GM12878 (cell line): Measurements from ENCODE around the gene NAV2. TPM values are rescaled to one million over a fixed set of nuclear protein-coding genes. Genes with fewer than 3 reads are reported as not detected.

Source experiments
- ATAC-seq: fragments of 200-7000 bp; cut with Tn5 transposase; 3 replicates; pipeline ENCODE4 v1.9.1; 2020; ENCODE audit warnings: mild to moderate bottlenecking, moderate library complexity
- BruUV-seq: library from RNA; stranded (reverse); fragments of 400-500 nt; replicated peaks from 2 replicates; lab custom pipeline; 2021; lab: Mats Ljungman, UMichigan
- CTCF ChIA-PET: fragments of 300-600 bp; sonication (Branson Sonifier 250); formaldehyde crosslinking; extraction: SDS; loops from one replicate; lab custom pipeline; 2021; ENCODE audit warnings: inconsistent platforms; lab: Yijun Ruan, JAX
- POLR2A ChIA-PET: fragments of 350-600 bp; formaldehyde crosslinking; extraction: SDS; loops from one replicate; lab custom pipeline; 2021; ENCODE audit warnings: inconsistent platforms; lab: Charles Lee
- RAD21 ChIA-PET: fragments of 300-600 bp; sonication (Branson Sonifier 250); formaldehyde crosslinking; loops from one replicate; lab custom pipeline; 2023; ENCODE audit warnings: antibody characterized with exemption; ENCODE audit not compliant: unreplicated experiment; lab: Charles Lee
- SMC1A ChIA-PET: fragments of 300-600 bp; sonication (Branson Sonifier 250); formaldehyde crosslinking; loops from one replicate; lab custom pipeline; 2023; ENCODE audit not compliant: unreplicated experiment, uncharacterized antibody; lab: Charles Lee
- DNase-seq: peaks from one replicate; pipeline ENCODE4 v3.0.0-alpha.2; 2011; ENCODE audit warnings: low read depth, low spot score
- FAIRE-seq: peaks from 3 replicates; lab custom pipeline; 2011; peaks lifted over from hg19 to GRCh38; lab: Jason Lieb, UNC
- H2AFZ ChIP-seq: 2 replicates; pipeline ENCODE4 v1.6.0; 2011; ENCODE audit warnings: low read depth, low read length, control low read depth; ENCODE audit not compliant: control insufficient read depth
- H3K27ac ChIP-seq: 2 replicates; pipeline ENCODE4 v1.5.1; 2011; ENCODE audit warnings: control low read depth; ENCODE audit not compliant: control insufficient read depth, insufficient read depth
- H3K27me3 ChIP-seq, 2 experiments: replicated peaks in 1 of 2; 2 replicates each; pipeline versions ENCODE4 v1.6.0 to v1.6.1; 2011; ENCODE audit warnings: low read length in 1 of 2; ENCODE audit not compliant: control insufficient read depth in 2 of 2, insufficient read depth in 2 of 2
- H3K36me3 ChIP-seq, 2 experiments: 2 replicates each; pipeline ENCODE4 v1.5.1; 2011; ENCODE audit warnings: low read length in 1 of 2; ENCODE audit not compliant: control insufficient read depth in 2 of 2, insufficient read depth in 2 of 2
- H3K4me1 ChIP-seq: 2 replicates; pipeline ENCODE4 v1.6.1; 2011; ENCODE audit warnings: mild to moderate bottlenecking, low read length, moderate library complexity, mixed read lengths; ENCODE audit not compliant: control insufficient read depth, insufficient read depth
- H3K4me2 ChIP-seq: 2 replicates; pipeline ENCODE4 v1.6.0; 2011; ENCODE audit warnings: control low read depth; ENCODE audit not compliant: control insufficient read depth, insufficient read depth
- H3K4me3 ChIP-seq: fragments of 200-600 bp; sonication (generic); 2 replicates; pipeline ENCODE4 v1.5.1; 2016
- H3K79me2 ChIP-seq: 2 replicates; pipeline ENCODE4 v1.6.0; 2011; ENCODE audit warnings: low read length; ENCODE audit not compliant: control insufficient read depth, insufficient read depth
- H3K9ac ChIP-seq: 2 replicates; pipeline ENCODE4 v1.8.0; 2011; ENCODE audit warnings: low read length, control low read depth, mixed read lengths; ENCODE audit not compliant: control insufficient read depth, insufficient read depth
- H3K9me3 ChIP-seq: replicated peaks from 3 replicates; pipeline ENCODE4 v1.5.1; 2011; ENCODE audit warnings: mild to moderate bottlenecking, low read length; ENCODE audit not compliant: control insufficient read depth, insufficient read depth
- H4K20me1 ChIP-seq: 2 replicates; pipeline ENCODE4 v1.6.0; 2011; ENCODE audit not compliant: control insufficient read depth, insufficient read depth
- BCL11A ChIP-seq: IDR thresholded peaks from 2 replicates; pipeline ENCODE4 v1.6.1; 2011; ENCODE audit warnings: low read depth, low read length
- CBX3 ChIP-seq: fragments of 200-600 bp; sonication (generic); IDR thresholded peaks from 2 replicates; pipeline ENCODE4 v1.6.1; 2016; ENCODE audit warnings: low read depth, borderline replicate concordance
- CEBPB ChIP-seq, 2 experiments: fragments of 150-350 bp in 1 of 2; IDR thresholded peaks; 2 replicates each; pipeline ENCODE4 v1.6.1; 2012 to 2014; ENCODE audit warnings: low read depth in 2 of 2, low read length in 2 of 2, borderline replicate concordance in 1 of 2, inconsistent platforms in 1 of 2
- CHD1 ChIP-seq: IDR thresholded peaks from 2 replicates; pipeline ENCODE4 v1.6.1; 2012; ENCODE audit warnings: low read depth, low read length, improper control_type of control experiment
- HCFC1 ChIP-seq: fragments of 150-350 bp; IDR thresholded peaks from 2 replicates; pipeline ENCODE4 v1.6.1; 2014; ENCODE audit warnings: low read length
- MTA2 ChIP-seq: fragments of 450-650 bp; IDR thresholded peaks from 2 replicates; pipeline ENCODE4 v1.6.1; 2016; ENCODE audit warnings: low read depth, mild to moderate bottlenecking, moderate library complexity
- MYB ChIP-seq: fragments of 150-350 bp; IDR thresholded peaks from 2 replicates; pipeline ENCODE4 v1.6.1; 2014; ENCODE audit warnings: mild to moderate bottlenecking, low read depth, low read length, borderline replicate concordance
- NR2C1 ChIP-seq: fragments of 450-650 bp; IDR thresholded peaks from 2 replicates; pipeline ENCODE4 v1.6.1; 2017; ENCODE audit warnings: antibody characterized with exemption, mild to moderate bottlenecking, moderate library complexity
- RB1 ChIP-seq: fragments of 450-650 bp; formaldehyde crosslinking; IDR thresholded peaks from 2 replicates; pipeline ENCODE4 v1.6.1; 2017; ENCODE audit warnings: mild to moderate bottlenecking, borderline replicate concordance
- RFX5 ChIP-seq: IDR thresholded peaks from 2 replicates; pipeline ENCODE4 v1.6.1; 2011; ENCODE audit warnings: low read depth, low read length, improper control_type of control experiment
- SREBF1 ChIP-seq: IDR thresholded peaks from 2 replicates; pipeline ENCODE4 v1.6.1; 2012; ENCODE audit warnings: mild to moderate bottlenecking, low read length
- SRF ChIP-seq, 2 experiments: IDR thresholded peaks; 2 replicates each; pipeline ENCODE4 v1.6.1; 2011; ENCODE audit warnings: low read depth in 2 of 2, low read length in 2 of 2, mild to moderate bottlenecking in 1 of 2, moderate library complexity in 1 of 2
- SUPT20H ChIP-seq: IDR thresholded peaks from 2 replicates; pipeline ENCODE4 v1.6.1; 2011; ENCODE audit warnings: low read depth, mild to moderate bottlenecking, low read length, moderate library complexity, borderline replicate concordance; ENCODE audit not compliant: control insufficient read depth
- SUZ12 ChIP-seq: fragments of 200-600 bp; sonication (generic); IDR thresholded peaks from one replicate; pipeline ENCODE4 v1.6.1; 2018; ENCODE audit warnings: antibody characterized with exemption, mild to moderate bottlenecking; ENCODE audit not compliant: unreplicated experiment
- TARDBP ChIP-seq: IDR thresholded peaks from 2 replicates; pipeline ENCODE4 v1.6.1; 2016; ENCODE audit warnings: borderline replicate concordance
- TBL1XR1 ChIP-seq: IDR thresholded peaks from 2 replicates; pipeline ENCODE4 v1.6.1; 2012; ENCODE audit warnings: low read depth, low read length, improper control_type of control experiment
- WGBS: methylation state at CpG from one replicate; pipeline ENCODE4 v1.1.6; 2016; ENCODE audit warnings: low lambda C conversion rate; ENCODE audit not compliant: insufficient replicate concordance, insufficient coverage; ENCODE audit errors: missing lambda C conversion rate; 5-methylcytosine and 5-hydroxymethylcytosine counted together
- in situ Hi-C: fragments of 300-500 bp; cut with MboI; formaldehyde crosslinking; loops from 9 replicates; pipeline ENCODE4 v1.14.3; 2018; ENCODE audit warnings: mixed read lengths
- intact Hi-C: fragments of 100-400 bp; cut with micrococcal nuclease; formaldehyde crosslinking; loops from one replicate; pipeline ENCODE4 v1.14.2; 2022; ENCODE audit not compliant: unreplicated experiment
- polyA plus RNA-seq, 11 experiments: library from polyadenylated mRNA; depleted of rRNA in 4 of 11; unstranded in 6 of 11; stranded (reverse) in 5 of 11; fragments of >200 nt; fragmentation: Nextera tagmentation in 4 of 11; fragmentation: Illumina TruSeq in 1 of 11; extraction: Ambion mirVana in 4 of 11; extraction: Trizol in 1 of 11; gene quantifications; 1 replicate in 1 of 11; 2 replicates in 10 of 11; pipeline versions ENCODE4 v1.2.1 to v1.2.3, GENCODE V29; 2011 to 2016; ENCODE audit warnings: inconsistent platforms in 2 of 11, missing spikeins in 2 of 11, low read depth in 1 of 11
- total RNA-seq, 4 experiments: library from RNA; depleted of rRNA in 3 of 4; stranded (reverse); fragments of >200 nt in 3 of 4; fragmentation: Illumina TruSeq in 1 of 4; extraction: Trizol in 1 of 4; gene quantifications; 2 replicates each; pipeline versions ENCODE4 v1.2.1 to v1.2.3, GENCODE V29; 2013 to 2021
- TF ChIP-seq, protein P1 (sequence below): fragments of 150-350 bp; IDR thresholded peaks from 2 replicates; pipeline ENCODE4 v1.6.1; 2014; ENCODE audit warnings: mild to moderate bottlenecking, low read depth, low read length

NAV2 gene
- total and polyA plus RNA-seq, 10 of the 15 experiments (the other 5 are each of a cell fraction or from before 2014, with no cell fraction given): 0.35 to 6.1 (median 1.1) TPM

DNA sequence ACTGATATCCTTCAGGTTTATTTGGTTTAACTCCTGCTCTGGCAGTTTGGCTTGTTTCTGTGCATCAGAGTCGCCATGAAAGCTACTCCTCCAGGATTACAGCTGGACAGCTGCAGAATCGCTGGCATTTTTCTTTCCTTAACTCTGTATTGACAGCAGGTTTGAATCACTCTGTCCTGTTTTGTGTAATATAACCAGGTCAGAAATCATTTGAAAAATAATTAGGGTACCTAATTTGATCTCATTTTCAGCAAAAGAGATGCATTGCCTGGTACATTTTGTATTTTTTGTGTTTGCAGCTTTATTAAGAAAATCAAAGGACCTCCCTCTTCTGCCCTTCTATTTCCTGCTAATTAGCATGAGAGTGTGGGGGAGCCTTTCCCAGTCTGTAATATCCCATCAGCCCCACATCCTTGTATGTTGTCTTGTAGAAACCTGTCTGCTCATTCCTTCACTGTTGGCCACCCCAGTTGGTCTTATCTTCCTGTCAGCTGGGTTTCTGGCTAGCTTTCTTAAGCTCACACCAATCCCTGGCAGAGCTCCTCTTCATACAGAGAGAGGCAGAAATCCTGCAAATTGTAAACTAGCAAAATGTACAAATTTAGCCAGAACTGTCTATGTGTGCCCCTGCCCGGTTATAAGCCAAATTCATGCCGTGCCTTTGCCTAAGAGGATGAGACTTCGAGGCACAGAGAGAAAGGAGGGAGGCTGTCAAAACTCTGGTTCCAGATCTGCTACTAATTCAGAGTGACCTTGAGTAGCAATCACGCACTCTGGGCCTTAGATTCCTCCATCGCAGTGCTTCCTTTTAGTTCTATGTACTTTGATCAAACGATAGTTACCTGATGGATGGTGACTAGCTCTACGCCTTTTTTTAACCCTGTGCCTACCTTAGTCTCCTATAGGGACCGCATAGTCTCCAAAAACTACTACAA, 200.6 kb downstream of the NAV2 start:
- intact Hi-C loops: no loop called here
- Histone ChIP-seq H3K27me3 (peaks cover 0 to 3% of the 10 kb centered on the region in 2 experiments; a peak in 1 of 4 replicates), H3K79me2 (no peaks in the 10 kb centered on the region), H2AFZ (no peak overlapping the region), H4K20me1 (no peaks in the 10 kb centered on the region), H3K9ac (no peak overlapping the region), H3K4me3 (no peak overlapping the region), H3K36me3 (no peaks in the 10 kb centered on the region), H3K4me2 (no peak overlapping the region), H3K9me3 (no peaks in the 10 kb centered on the region), H3K4me1 (no peaks in the 10 kb centered on the region), H3K27ac (no peak overlapping the region)
- ChIA-PET RAD21 (no interaction called here), POLR2A (no interaction called here), CTCF (interaction anchor here (1.0 to 3.4 kb wide), 2 partner anchors 9 to 38 kb away, joined by 3 to 14 read pairs; no protein-coding TSS in a partner anchor), SMC1A (interaction anchor here (0.5 kb wide), 1 partner anchor 11 kb away, joined by 3 read pairs; no protein-coding TSS in a partner anchor)
- BruUV-seq: no TSS peak
- no peak for DNase-seq
- no peak for FAIRE-seq
- no peak for ATAC-seq
- in situ Hi-C loops: no loop called here
- WGBS: 43% methylated on average over 10 of the region's 10 CpGs
- TF ChIP-seq HCFC1 (no peak), MYB (no peak), RB1 (no peak), SUZ12 (no peak), RFX5 (no peak), CHD1 (no peak), SUPT20H (no peak), CBX3 (no peak), TARDBP (no peak), MTA2 (no peak), SREBF1 (no peak), CEBPB (IDR thresholded peaks at IDR 0.05; ENCODE audit: borderline replicate concordance in 1 of 2, low read depth in 2 of 2, low read length in 2 of 2) (no peak), TBL1XR1 (no peak), BCL11A (no peak), SRF (IDR thresholded peaks at IDR 0.05; ENCODE audit: low read depth in 2 of 2, low read length in 2 of 2) (no peak), NR2C1 (no peak)
- TF ChIP-seq, protein P1, sequence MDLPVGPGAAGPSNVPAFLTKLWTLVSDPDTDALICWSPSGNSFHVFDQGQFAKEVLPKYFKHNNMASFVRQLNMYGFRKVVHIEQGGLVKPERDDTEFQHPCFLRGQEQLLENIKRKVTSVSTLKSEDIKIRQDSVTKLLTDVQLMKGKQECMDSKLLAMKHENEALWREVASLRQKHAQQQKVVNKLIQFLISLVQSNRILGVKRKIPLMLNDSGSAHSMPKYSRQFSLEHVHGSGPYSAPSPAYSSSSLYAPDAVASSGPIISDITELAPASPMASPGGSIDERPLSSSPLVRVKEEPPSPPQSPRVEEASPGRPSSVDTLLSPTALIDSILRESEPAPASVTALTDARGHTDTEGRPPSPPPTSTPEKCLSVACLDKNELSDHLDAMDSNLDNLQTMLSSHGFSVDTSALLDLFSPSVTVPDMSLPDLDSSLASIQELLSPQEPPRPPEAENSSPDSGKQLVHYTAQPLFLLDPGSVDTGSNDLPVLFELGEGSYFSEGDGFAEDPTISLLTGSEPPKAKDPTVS: no peak
